Upper lobe of left lung (tissue), 6 donors: Measurements from ENCODE around the gene SARDH. TPM values are rescaled to one million over a fixed set of nuclear protein-coding genes. Genes with fewer than 3 reads are reported as not detected.

Experiments used
- ATAC-seq, 2 donors: fragments of 200-7000 bp; cut with Tn5 transposase; one replicate each; pipeline ENCODE4 v1.9.1; 2022; ENCODE audit warnings: mild to moderate bottlenecking in 2 of 2, moderate library complexity in 2 of 2; ENCODE audit not compliant: low FRiP score in 2 of 2
- DNase-seq, 2 donors: peaks; one replicate each; pipeline ENCODE4 v3.0.0-alpha.2; 2019 to 2020
- H3K27ac ChIP-seq, 4 donors: fragments of 200-600 bp; sonication (generic); one replicate each; pipeline ENCODE4 v1.5.1; 2016 to 2019
- H3K27me3 ChIP-seq, 4 donors: fragments of 200-600 bp; sonication (generic); one replicate each; pipeline ENCODE4 v1.5.1; 2017 to 2019
- H3K36me3 ChIP-seq, 4 donors: fragments of 200-600 bp; sonication (generic); one replicate each; pipeline ENCODE4 v1.5.1; 2016 to 2019
- H3K4me1 ChIP-seq, 4 donors: fragments of 200-600 bp; sonication (generic); one replicate each; pipeline ENCODE4 v1.5.1; 2018 to 2019
- H3K4me3 ChIP-seq, 4 donors: fragments of 200-600 bp; sonication (generic); one replicate each; pipeline ENCODE4 v1.5.1; 2017 to 2019; ENCODE audit warnings: mild to moderate bottlenecking in 2 of 4, moderate library complexity in 1 of 4
- H3K9me3 ChIP-seq, 4 donors: fragments of 200-600 bp; sonication (generic); one replicate each; pipeline ENCODE4 v1.5.1; 2018 to 2019
- CTCF ChIP-seq, 6 experiments: fragments of 450-650 bp in 4 of 6; fragments of 200-600 bp in 2 of 6; sonication (generic) in 2 of 6; IDR thresholded peaks; one replicate each; pipeline ENCODE4 v1.5.1; 2016 to 2019; ENCODE audit warnings: antibody characterized with exemption in 6 of 6
- EP300 ChIP-seq, 4 donors: sonication (generic); formaldehyde crosslinking; IDR thresholded peaks; one replicate each; pipeline ENCODE4 v1.5.1; 2017; ENCODE audit warnings: antibody characterized with exemption in 4 of 4, control low read depth in 2 of 4
- POLR2A ChIP-seq, 4 donors: fragments of 450-650 bp; IDR thresholded peaks; one replicate each; pipeline ENCODE4 v1.5.1; 2016 to 2017; ENCODE audit warnings: antibody characterized with exemption in 4 of 4, mild to moderate bottlenecking in 2 of 4
- POLR2AphosphoS5 ChIP-seq, 2 donors: sonication (generic); formaldehyde crosslinking; IDR thresholded peaks; one replicate each; pipeline ENCODE4 v1.5.1; 2017; ENCODE audit warnings: antibody characterized with exemption in 2 of 2
- WGBS, 2 donors: methylation state at CpG; one replicate each; pipeline ENCODE4 v1.1.5; 2017 to 2018; 5-methylcytosine and 5-hydroxymethylcytosine counted together
- total RNA-seq, 6 donors: library from RNA; depleted of rRNA in 4 of 6; stranded (reverse); fragments of >200 nt in 4 of 6; gene quantifications; one replicate each; pipeline versions ENCODE4 v1.1.0 to v1.2.1, GENCODE V29; 2016 to 2021
- donor health status: DM: no; HTN: no; CAD: no; lungs with moderate emphysema.
- donor health status: DM: no; HTN: yes; CAD: no; lungs with severe emphysema.

SARDH gene
- total RNA-seq, 6 donors from 2014 or later, result 0.79 to 37.7 (median 4.2) TPM

- peak overlapping the region; percentile 4 to 73 (median 45) for H3K27ac ChIP-seq
- peaks cover 16 to 31% (median 20%) of the 10 kb centered on the region in 4 donors for H3K4me1 ChIP-seq
- H3K9me3 ChIP-seq, result no peaks in the 10 kb centered on the region
- WGBS, 2 donors, result 47 to 50% methylated on average over 13 to 37 of the region's 39 CpGs
- ATAC-seq, result no peak
- peak overlapping the region in 3 of 4 donors; percentile 3 to 30 (median 17) for H3K4me3 ChIP-seq
- peak in 1 of 2 donors; percentile 79 for DNase-seq
- TF ChIP-seq CTCF (IDR thresholded peaks at IDR 0.05) (no peak), EP300 (IDR thresholded peaks at IDR 0.05) (no peak), POLR2AphosphoS5 (IDR thresholded peaks at IDR 0.05) (no peak), POLR2A (IDR thresholded peaks at IDR 0.05) (no peak)
- H3K27me3 ChIP-seq, result no peaks in the 10 kb centered on the region
- no peaks in the 10 kb centered on the region for H3K36me3 ChIP-seq
Measured at GRCh38 chr9:133702798-133703590, 35.2 kb downstream of the SARDH start.

GRCh38 chr9:133701981-133702797 lies 36.0 kb downstream of the SARDH start:
- Histone ChIP-seq H3K9me3 (no peaks in the 10 kb centered on the region), H3K4me3 (peak overlapping the region in 3 of 4 donors; percentile 3 to 30 (median 17)), H3K27ac (peak overlapping the region; percentile 4 to 73 (median 45)), H3K4me1 (peaks cover 12 to 26% (median 18%) of the 10 kb centered on the region in 4 donors), H3K27me3 (no peaks in the 10 kb centered on the region), H3K36me3 (no peaks in the 10 kb centered on the region)
- ATAC-seq (peak; percentile 40 to 58), DNase-seq (peak in 1 of 2 donors; percentile 85)
- TF ChIP-seq CTCF (IDR thresholded peaks at IDR 0.05), result no peak
- TF ChIP-seq POLR2AphosphoS5 (IDR thresholded peaks at IDR 0.05), result no peak
- TF ChIP-seq POLR2A (IDR thresholded peaks at IDR 0.05), result no peak
- TF ChIP-seq EP300 (IDR thresholded peaks at IDR 0.05), result no peak
- 44 to 58% methylated on average over 5 to 32 of the region's 39 CpGs for WGBS, 2 donors

GRCh38 chr9:133701321-133701980 lies 36.7 kb downstream of the SARDH start:
- no peak for TF ChIP-seq EP300 (IDR thresholded peaks at IDR 0.05)
- no peak for TF ChIP-seq POLR2A (IDR thresholded peaks at IDR 0.05)
- no peak for TF ChIP-seq POLR2AphosphoS5 (IDR thresholded peaks at IDR 0.05)
- TF ChIP-seq CTCF (IDR thresholded peaks at IDR 0.05), result no peak
- H3K4me3 ChIP-seq, result no peak overlapping the region
- H3K9me3 ChIP-seq, result no peaks in the 10 kb centered on the region
- DNase-seq (peak in 1 of 2 donors; percentile 77), ATAC-seq (no peak)
- H3K4me1 ChIP-seq, result peaks cover 11 to 24% (median 18%) of the 10 kb centered on the region in 4 donors
- no peaks in the 10 kb centered on the region for H3K27me3 ChIP-seq
- peak overlapping the region in 3 of 4 donors; percentile 8 to 73 (median 58) for H3K27ac ChIP-seq
- 67 to 78% methylated on average over 9 to 31 of the region's 33 CpGs for WGBS, 2 donors
- H3K36me3 ChIP-seq, result no peaks in the 10 kb centered on the region

- Histone ChIP-seq H3K36me3 (no peaks in the 10 kb centered on the region), H3K9me3 (no peaks in the 10 kb centered on the region), H3K27ac (peak overlapping the region in 1 of 4 donors; percentile 73), H3K4me1 (peaks cover 11 to 24% (median 18%) of the 10 kb centered on the region in 4 donors), H3K4me3 (no peak overlapping the region), H3K27me3 (no peaks in the 10 kb centered on the region)
- WGBS, 2 donors, result 40 to 44% methylated on average over 3 to 4 of the region's 4 CpGs
- ATAC-seq (no peak), DNase-seq (no peak)
- TF ChIP-seq CTCF (IDR thresholded peaks at IDR 0.05), result no peak
- TF ChIP-seq EP300 (IDR thresholded peaks at IDR 0.05), result no peak
- no peak for TF ChIP-seq POLR2A (IDR thresholded peaks at IDR 0.05)
- TF ChIP-seq POLR2AphosphoS5 (IDR thresholded peaks at IDR 0.05), result no peak
Measured at GRCh38 chr9:133700819-133701320, 37.3 kb downstream of the SARDH start.
